ENCODE measurements around the gene LRRFIP2.

- TF ChIP-seq, protein P1, sequence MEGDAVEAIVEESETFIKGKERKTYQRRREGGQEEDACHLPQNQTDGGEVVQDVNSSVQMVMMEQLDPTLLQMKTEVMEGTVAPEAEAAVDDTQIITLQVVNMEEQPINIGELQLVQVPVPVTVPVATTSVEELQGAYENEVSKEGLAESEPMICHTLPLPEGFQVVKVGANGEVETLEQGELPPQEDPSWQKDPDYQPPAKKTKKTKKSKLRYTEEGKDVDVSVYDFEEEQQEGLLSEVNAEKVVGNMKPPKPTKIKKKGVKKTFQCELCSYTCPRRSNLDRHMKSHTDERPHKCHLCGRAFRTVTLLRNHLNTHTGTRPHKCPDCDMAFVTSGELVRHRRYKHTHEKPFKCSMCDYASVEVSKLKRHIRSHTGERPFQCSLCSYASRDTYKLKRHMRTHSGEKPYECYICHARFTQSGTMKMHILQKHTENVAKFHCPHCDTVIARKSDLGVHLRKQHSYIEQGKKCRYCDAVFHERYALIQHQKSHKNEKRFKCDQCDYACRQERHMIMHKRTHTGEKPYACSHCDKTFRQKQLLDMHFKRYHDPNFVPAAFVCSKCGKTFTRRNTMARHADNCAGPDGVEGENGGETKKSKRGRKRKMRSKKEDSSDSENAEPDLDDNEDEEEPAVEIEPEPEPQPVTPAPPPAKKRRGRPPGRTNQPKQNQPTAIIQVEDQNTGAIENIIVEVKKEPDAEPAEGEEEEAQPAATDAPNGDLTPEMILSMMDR (IDR thresholded peaks at IDR 0.05 in 4 of 5, conservative IDR thresholded peaks at IDR 0.05 in 1 of 5): no peak
- TF ChIP-seq POLR2A (IDR thresholded peaks at IDR 0.05): no peak
These were observed 43.8 kb upstream of the LRRFIP2 start for GRCh38 chr3:37218206-37218605.

Measured in gastrocnemius medialis (tissue), 4 donors.